ENCODE data around the gene IGDCC3.

- TF ChIP-seq CTCF (IDR thresholded peaks at IDR 0.05) (no peak), POLR2A (IDR thresholded peaks at IDR 0.05) (no peak)
These were observed 18.6 kb upstream of the IGDCC3 start for GRCh38 chr15:65396283-65396964.

Data from uterus (tissue), 2 donors.